ENCODE data around the gene PCDHA1. TPM values are rescaled to one million over a fixed set of nuclear protein-coding genes. Genes with fewer than 3 reads are reported as not detected.
"Not testable (repeated sequence)": the region's sequence is repeated elsewhere in the genome, so short reads cannot be mapped to it uniquely, and the experiment has no call there.

The PCDHA1 gene
- total and polyA plus RNA-seq, 2 donors = not detected

GRCh38 chr5:140827704-140828361 is 41.9 kb downstream of the PCDHA1 start, which contains the start of gene PCDHA6:
Gene PCDHA6, plus strand, starts transcription at chr5:140827960. Its CDS starts 132 bp downstream, at chr5:140828092.
- Histone ChIP-seq H3K36me3 (ENCODE audit: control insufficient read depth in 2 of 2, insufficient read depth in 2 of 2, low read length in 1 of 2) (no peaks in the 10 kb centered on the region), H3K9me3 (ENCODE audit: control insufficient read depth in 2 of 2, insufficient read depth in 1 of 2, low read length in 1 of 2) (peaks cover 9 to 18% of the 10 kb centered on the region in 2 donors), H3K27me3 (ENCODE audit: control insufficient read depth in 2 of 2, insufficient read depth in 1 of 2, low read length in 1 of 2) (peaks cover 0 to 7% of the 10 kb centered on the region in 2 donors), H3K4me3 (ENCODE audit: low read length in 2 of 2) (no peak within 1 kb of the TSS), H3K27ac (ENCODE audit: low read depth in 1 of 2, low read length in 1 of 2) (no peak within 1 kb of the TSS), H3K4me1 (ENCODE audit: control insufficient read depth in 2 of 2, insufficient read depth in 2 of 2, low read length in 2 of 2) (no peaks in the 10 kb centered on the region)
- DNase-seq (ENCODE audit: low read depth in 6 of 9, low spot score in 9 of 9) = no peak
- WGBS = 25% methylated on average over 27 of the region's 27 CpGs

GRCh38 chr5:140828362-140828737 is 42.4 kb downstream of the PCDHA1 start:
- Histone ChIP-seq H3K36me3 (ENCODE audit: control insufficient read depth in 2 of 2, insufficient read depth in 2 of 2, low read length in 1 of 2) (no peaks in the 10 kb centered on the region), H3K4me3 (ENCODE audit: low read length in 2 of 2) (no peak overlapping the region), H3K27ac (ENCODE audit: low read depth in 1 of 2, low read length in 1 of 2) (no peak overlapping the region), H3K9me3 (ENCODE audit: control insufficient read depth in 2 of 2, insufficient read depth in 1 of 2, low read length in 1 of 2) (peaks cover 8 to 13% of the 10 kb centered on the region in 2 donors), H3K27me3 (ENCODE audit: control insufficient read depth in 2 of 2, insufficient read depth in 1 of 2, low read length in 1 of 2) (peaks cover 0 to 7% of the 10 kb centered on the region in 2 donors), H3K4me1 (ENCODE audit: control insufficient read depth in 2 of 2, insufficient read depth in 2 of 2, low read length in 2 of 2) (no peaks in the 10 kb centered on the region)
- 26% methylated on average over 18 of the region's 18 CpGs for WGBS
- DNase-seq (ENCODE audit: low read depth in 6 of 9, low spot score in 9 of 9) = no peak

GRCh38 chr5:140829511-140830501 is 43.9 kb downstream of the PCDHA1 start:
- H3K36me3 ChIP-seq (ENCODE audit: control insufficient read depth in 2 of 2, insufficient read depth in 2 of 2, low read length in 1 of 2); H3K27me3 ChIP-seq (ENCODE audit: control insufficient read depth in 2 of 2, insufficient read depth in 1 of 2, low read length in 1 of 2); DNase-seq (ENCODE audit: low read depth in 6 of 9, low spot score in 9 of 9); H3K27ac ChIP-seq (ENCODE audit: low read depth in 1 of 2, low read length in 1 of 2); H3K4me1 ChIP-seq (ENCODE audit: control insufficient read depth in 2 of 2, insufficient read depth in 2 of 2, low read length in 2 of 2); H3K4me3 ChIP-seq (ENCODE audit: low read length in 2 of 2): not testable (repeated sequence)
- H3K9me3 ChIP-seq (ENCODE audit: control insufficient read depth in 2 of 2, insufficient read depth in 1 of 2, low read length in 1 of 2) = peaks cover 4 to 12% of the 10 kb centered on the region in 2 donors
- WGBS = 58% methylated on average over 106 of the region's 106 CpGs

- 17% methylated on average over 8 of the region's 8 CpGs for WGBS
- Histone ChIP-seq H3K4me3 (ENCODE audit: low read length in 2 of 2) (no peak within 1 kb of the TSS), H3K36me3 (ENCODE audit: control insufficient read depth in 2 of 2, insufficient read depth in 2 of 2, low read length in 1 of 2) (no peaks in the 10 kb centered on the region), H3K4me1 (ENCODE audit: control insufficient read depth in 2 of 2, insufficient read depth in 2 of 2, low read length in 2 of 2) (no peaks in the 10 kb centered on the region), H3K9me3 (ENCODE audit: control insufficient read depth in 2 of 2, insufficient read depth in 1 of 2, low read length in 1 of 2) (peaks cover 9 to 24% of the 10 kb centered on the region in 2 donors), H3K27me3 (ENCODE audit: control insufficient read depth in 2 of 2, insufficient read depth in 1 of 2, low read length in 1 of 2) (peaks cover 0 to 8% of the 10 kb centered on the region in 2 donors), H3K27ac (ENCODE audit: low read depth in 1 of 2, low read length in 1 of 2) (no peak within 1 kb of the TSS)
- no peak for DNase-seq (ENCODE audit: low read depth in 6 of 9, low spot score in 9 of 9)
Observed at GRCh38 chr5:140833993-140834392, 48.1 kb downstream of the PCDHA1 start, which contains the start of gene PCDHA7. Gene PCDHA7, plus strand, starts transcription at chr5:140834269. Its CDS starts 115 bp downstream, at chr5:140834384.

- DNase-seq (ENCODE audit: low read depth in 6 of 9, low spot score in 9 of 9); H3K27ac ChIP-seq (ENCODE audit: low read depth in 1 of 2, low read length in 1 of 2); H3K4me3 ChIP-seq (ENCODE audit: low read length in 2 of 2); H3K36me3 ChIP-seq (ENCODE audit: control insufficient read depth in 2 of 2, insufficient read depth in 2 of 2, low read length in 1 of 2); H3K27me3 ChIP-seq (ENCODE audit: control insufficient read depth in 2 of 2, insufficient read depth in 1 of 2, low read length in 1 of 2); H3K4me1 ChIP-seq (ENCODE audit: control insufficient read depth in 2 of 2, insufficient read depth in 2 of 2, low read length in 2 of 2): not testable (repeated sequence)
- H3K9me3 ChIP-seq (ENCODE audit: control insufficient read depth in 2 of 2, insufficient read depth in 1 of 2, low read length in 1 of 2) = peaks cover 8 to 24% of the 10 kb centered on the region in 2 donors
- 36% methylated on average over 26 of the region's 38 CpGs for WGBS
Observed at GRCh38 chr5:140834439-140835008, 48.6 kb downstream of the PCDHA1 start.

- DNase-seq (ENCODE audit: low read depth in 6 of 9, low spot score in 9 of 9) = no peak
- peaks cover 5 to 17% of the 10 kb centered on the region in 2 donors for H3K9me3 ChIP-seq (ENCODE audit: control insufficient read depth in 2 of 2, insufficient read depth in 1 of 2, low read length in 1 of 2)
- H3K4me1 ChIP-seq (ENCODE audit: control insufficient read depth in 2 of 2, insufficient read depth in 2 of 2, low read length in 2 of 2) = no peaks in the 10 kb centered on the region
- WGBS = 59% methylated on average over 103 of the region's 103 CpGs
- H3K4me3 ChIP-seq (ENCODE audit: low read length in 2 of 2) = no peak overlapping the region
- H3K27ac ChIP-seq (ENCODE audit: low read depth in 1 of 2, low read length in 1 of 2) = no peak overlapping the region
- H3K36me3 ChIP-seq (ENCODE audit: control insufficient read depth in 2 of 2, insufficient read depth in 2 of 2, low read length in 1 of 2) = no peaks in the 10 kb centered on the region
- H3K27me3 ChIP-seq (ENCODE audit: control insufficient read depth in 2 of 2, insufficient read depth in 1 of 2, low read length in 1 of 2) = peaks cover 0 to 7% of the 10 kb centered on the region in 2 donors
Observed at GRCh38 chr5:140835622-140836510, 49.9 kb downstream of the PCDHA1 start.

GRCh38 chr5:140840978-140841962 is 55.3 kb downstream of the PCDHA1 start, which contains the start of gene PCDHA8:
Gene PCDHA8, plus strand, starts transcription at chr5:140841187. Its CDS starts 135 bp downstream, at chr5:140841322.
- Histone ChIP-seq H3K36me3 (ENCODE audit: control insufficient read depth in 2 of 2, insufficient read depth in 2 of 2, low read length in 1 of 2) (no peaks in the 10 kb centered on the region), H3K27ac (ENCODE audit: low read depth in 1 of 2, low read length in 1 of 2) (no peak within 1 kb of the TSS), H3K4me1 (ENCODE audit: control insufficient read depth in 2 of 2, insufficient read depth in 2 of 2, low read length in 2 of 2) (no peaks in the 10 kb centered on the region), H3K4me3 (ENCODE audit: low read length in 2 of 2) (no peak within 1 kb of the TSS), H3K9me3 (ENCODE audit: control insufficient read depth in 2 of 2, insufficient read depth in 1 of 2, low read length in 1 of 2) (peaks cover under 1 to 20% of the 10 kb centered on the region in 2 donors), H3K27me3 (ENCODE audit: control insufficient read depth in 2 of 2, insufficient read depth in 1 of 2, low read length in 1 of 2) (peaks cover 0 to 2% of the 10 kb centered on the region in 2 donors)
- DNase-seq (ENCODE audit: low read depth in 6 of 9, low spot score in 9 of 9) = no peak
- WGBS = 28% methylated on average over 47 of the region's 47 CpGs

Measured in thymus (tissue), 11 donors.